ENCODE results near the gene RESF1. TPM values are rescaled to one million over a fixed set of nuclear protein-coding genes. Genes with fewer than 3 reads are reported as not detected.

The RESF1 gene
- total and polyA plus RNA-seq, 2 of the 13 experiments (the other 11 are each of a cell fraction or from before 2014, with no cell fraction given): 7.9 to 16.8 TPM

DNA sequence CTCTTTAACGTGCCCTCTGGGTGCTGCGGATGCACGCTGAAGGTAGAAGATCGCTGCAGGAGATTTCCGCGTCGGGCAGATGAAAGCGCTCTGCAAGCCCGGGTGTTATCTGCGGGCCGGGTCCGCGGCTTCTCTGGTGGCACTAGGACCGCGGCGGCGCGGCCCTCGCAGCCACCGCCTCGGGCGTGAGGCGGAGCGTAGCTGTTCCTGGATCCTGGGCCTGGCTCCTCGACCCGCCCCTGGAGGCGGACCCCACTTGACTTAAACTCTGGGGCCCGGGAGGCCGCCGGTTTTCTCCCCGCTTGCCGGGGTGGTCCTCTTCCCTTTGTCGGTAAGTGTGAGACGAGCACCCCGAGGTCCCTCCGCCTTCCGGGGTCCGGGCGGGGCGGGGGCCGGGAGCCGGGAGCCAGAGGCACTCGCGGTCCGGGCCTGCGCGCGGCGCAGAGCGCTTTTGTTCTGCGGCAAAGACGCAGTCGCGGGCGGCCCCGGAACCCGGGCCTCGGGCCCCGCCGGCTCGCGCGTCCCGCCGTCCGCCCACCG, at the start of gene RESF1 (continued):
- TF ChIP-seq, protein P1, sequence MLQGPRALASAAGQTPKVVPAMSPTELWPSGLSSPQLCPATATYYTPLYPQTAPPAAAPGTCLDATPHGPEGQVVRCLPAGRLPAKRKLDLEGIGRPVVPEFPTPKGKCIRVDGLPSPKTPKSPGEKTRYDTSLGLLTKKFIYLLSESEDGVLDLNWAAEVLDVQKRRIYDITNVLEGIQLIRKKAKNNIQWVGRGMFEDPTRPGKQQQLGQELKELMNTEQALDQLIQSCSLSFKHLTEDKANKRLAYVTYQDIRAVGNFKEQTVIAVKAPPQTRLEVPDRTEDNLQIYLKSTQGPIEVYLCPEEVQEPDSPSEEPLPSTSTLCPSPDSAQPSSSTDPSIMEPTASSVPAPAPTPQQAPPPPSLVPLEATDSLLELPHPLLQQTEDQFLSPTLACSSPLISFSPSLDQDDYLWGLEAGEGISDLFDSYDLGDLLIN (CRISPR knock-in tag; IDR thresholded peaks at IDR 0.05; ENCODE audit: borderline replicate concordance): no peak
- TF ChIP-seq U2AF1 (optimal IDR thresholded peaks at IDR 0.05; ENCODE audit: low read depth, low read length) (no peak), KDM3A (CRISPR knock-in tag; IDR thresholded peaks at IDR 0.05; ENCODE audit: low read depth) (peak; percentile 86; the same call in 1 of the 2 replicates), ZNF124 (CRISPR knock-in tag; IDR thresholded peaks at IDR 0.05) (peak; percentile 76; the same call in 1 of the 2 replicates), TCF7L2 (IDR thresholded peaks at IDR 0.05; ENCODE audit: low read depth, low read length) (no peak; the same call in 1 of the 2 replicates), NCOR1 (IDR thresholded peaks at IDR 0.05; ENCODE audit: borderline replicate concordance, low read length) (peak; percentile 47; the same call in 1 of the 2 replicates), HDAC1 (CRISPR knock-in tag; IDR thresholded peaks at IDR 0.05) (no peak; the same call in 1 of the 2 replicates), FOXA3 (CRISPR knock-in tag; IDR thresholded peaks at IDR 0.05) (peak; percentile 62), ZNF749 (CRISPR knock-in tag; IDR thresholded peaks at IDR 0.05; ENCODE audit: borderline replicate concordance) (no peak), SALL2 (CRISPR knock-in tag; IDR thresholded peaks at IDR 0.05) (no peak; the same call in 1 of the 2 replicates), GABPA (IDR thresholded peaks at IDR 0.05; ENCODE audit: low read depth, low read length) (no peak), GABPA (CRISPR knock-in tag; IDR thresholded peaks at IDR 0.05; ENCODE audit: low read depth) (no peak), MBD4 (IDR thresholded peaks at IDR 0.05; ENCODE audit: borderline replicate concordance, low read length) (no peak), CEBPB (IDR thresholded peaks at IDR 0.05; ENCODE audit: borderline replicate concordance, low read depth, low read length) (no peak), FOSL1 (CRISPR knock-in tag; IDR thresholded peaks at IDR 0.05; ENCODE audit: borderline replicate concordance) (peak; percentile 12; the same call in 1 of the 2 replicates), ZFP36 (IDR thresholded peaks at IDR 0.05; ENCODE audit: borderline replicate concordance, low read depth, low read length, partially characterized antibody) (no peak), REL (CRISPR knock-in tag; conservative IDR thresholded peaks at IDR 0.05) (no peak), MTF1 (CRISPR knock-in tag; IDR thresholded peaks at IDR 0.05) (no peak), RBAK (CRISPR knock-in tag; IDR thresholded peaks at IDR 0.05) (0 out of 2 replicates have a peak, but pooled peaks have one; percentile 28), BHLHE40 (IDR thresholded peaks at IDR 0.05; ENCODE audit: low read length) (no peak), ZNF292 (CRISPR knock-in tag; IDR thresholded peaks at IDR 0.05; ENCODE audit: borderline replicate concordance, low read depth) (peak; percentile 85), NFIB (CRISPR knock-in tag; IDR thresholded peaks at IDR 0.05; ENCODE audit: borderline replicate concordance) (no peak)
- TF ChIP-seq, protein P2, sequence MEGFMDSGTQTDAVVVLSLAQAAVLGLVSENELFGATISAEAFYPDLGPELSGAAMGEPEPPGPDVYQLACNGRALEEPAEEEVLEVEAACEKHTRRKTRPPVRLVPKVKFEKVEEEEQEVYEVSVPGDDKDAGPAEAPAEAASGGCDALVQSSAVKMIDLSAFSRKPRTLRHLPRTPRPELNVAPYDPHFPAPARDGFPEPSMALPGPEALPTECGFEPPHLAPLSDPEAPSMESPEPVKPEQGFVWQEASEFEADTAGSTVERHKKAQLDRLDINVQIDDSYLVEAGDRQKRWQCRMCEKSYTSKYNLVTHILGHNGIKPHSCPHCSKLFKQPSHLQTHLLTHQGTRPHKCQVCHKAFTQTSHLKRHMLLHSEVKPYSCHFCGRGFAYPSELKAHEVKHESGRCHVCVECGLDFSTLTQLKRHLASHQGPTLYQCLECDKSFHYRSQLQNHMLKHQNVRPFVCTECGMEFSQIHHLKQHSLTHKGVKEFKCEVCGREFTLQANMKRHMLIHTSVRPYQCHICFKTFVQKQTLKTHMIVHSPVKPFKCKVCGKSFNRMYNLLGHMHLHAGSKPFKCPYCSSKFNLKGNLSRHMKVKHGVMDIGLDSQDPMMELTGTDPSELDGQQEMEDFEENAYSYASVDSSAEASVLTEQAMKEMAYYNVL (CRISPR knock-in tag; IDR thresholded peaks at IDR 0.05; ENCODE audit: borderline replicate concordance): no peak
- TF ChIP-seq, protein P3, sequence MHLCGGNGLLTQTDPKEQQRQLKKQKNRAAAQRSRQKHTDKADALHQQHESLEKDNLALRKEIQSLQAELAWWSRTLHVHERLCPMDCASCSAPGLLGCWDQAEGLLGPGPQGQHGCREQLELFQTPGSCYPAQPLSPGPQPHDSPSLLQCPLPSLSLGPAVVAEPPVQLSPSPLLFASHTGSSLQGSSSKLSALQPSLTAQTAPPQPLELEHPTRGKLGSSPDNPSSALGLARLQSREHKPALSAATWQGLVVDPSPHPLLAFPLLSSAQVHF (CRISPR knock-in tag; IDR thresholded peaks at IDR 0.05): no peak
- TF ChIP-seq, protein P4, sequence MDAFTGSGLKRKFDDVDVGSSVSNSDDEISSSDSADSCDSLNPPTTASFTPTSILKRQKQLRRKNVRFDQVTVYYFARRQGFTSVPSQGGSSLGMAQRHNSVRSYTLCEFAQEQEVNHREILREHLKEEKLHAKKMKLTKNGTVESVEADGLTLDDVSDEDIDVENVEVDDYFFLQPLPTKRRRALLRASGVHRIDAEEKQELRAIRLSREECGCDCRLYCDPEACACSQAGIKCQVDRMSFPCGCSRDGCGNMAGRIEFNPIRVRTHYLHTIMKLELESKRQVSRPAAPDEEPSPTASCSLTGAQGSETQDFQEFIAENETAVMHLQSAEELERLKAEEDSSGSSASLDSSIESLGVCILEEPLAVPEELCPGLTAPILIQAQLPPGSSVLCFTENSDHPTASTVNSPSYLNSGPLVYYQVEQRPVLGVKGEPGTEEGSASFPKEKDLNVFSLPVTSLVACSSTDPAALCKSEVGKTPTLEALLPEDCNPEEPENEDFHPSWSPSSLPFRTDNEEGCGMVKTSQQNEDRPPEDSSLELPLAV (CRISPR knock-in tag; conservative IDR thresholded peaks at IDR 0.05; ENCODE audit: low read depth): no peak
